Activated naive CD8-positive, alpha-beta T cell treated with anti-CD3 and anti-CD28 coated beads, Interleukin-2, amount 50 U/mL, for 24 hours (primary cell): ENCODE data around the gene CUTC.

Experiments
- ATAC-seq: fragments of 150-1000 bp; cut with Tn5 transposase; one replicate; pipeline ENCODE4 v1.10.0; 2021
- DNase-seq: peaks from one replicate; pipeline ENCODE4 v3.0.0; 2021
- H3K27ac Mint-ChIP-seq: one replicate; pipeline ENCODE4 v1.8.0; 2021; ENCODE audit warnings: mild to moderate bottlenecking, mixed read lengths
- H3K27me3 Mint-ChIP-seq: one replicate; pipeline ENCODE4 v1.8.0; 2021; ENCODE audit warnings: mixed read lengths
- H3K36me3 Mint-ChIP-seq: one replicate; pipeline ENCODE4 v1.8.0; 2021; ENCODE audit warnings: low read depth, mixed read lengths
- H3K4me1 Mint-ChIP-seq: one replicate; pipeline ENCODE4 v1.8.0; 2021; ENCODE audit warnings: mixed read lengths
- H3K4me3 Mint-ChIP-seq: one replicate; pipeline ENCODE4 v1.8.0; 2021; ENCODE audit warnings: mild to moderate bottlenecking, moderate library complexity, mixed read lengths
- H3K9me3 Mint-ChIP-seq: one replicate; pipeline ENCODE4 v1.8.0; 2021; ENCODE audit warnings: mixed read lengths

Gene CUTC

DNA sequence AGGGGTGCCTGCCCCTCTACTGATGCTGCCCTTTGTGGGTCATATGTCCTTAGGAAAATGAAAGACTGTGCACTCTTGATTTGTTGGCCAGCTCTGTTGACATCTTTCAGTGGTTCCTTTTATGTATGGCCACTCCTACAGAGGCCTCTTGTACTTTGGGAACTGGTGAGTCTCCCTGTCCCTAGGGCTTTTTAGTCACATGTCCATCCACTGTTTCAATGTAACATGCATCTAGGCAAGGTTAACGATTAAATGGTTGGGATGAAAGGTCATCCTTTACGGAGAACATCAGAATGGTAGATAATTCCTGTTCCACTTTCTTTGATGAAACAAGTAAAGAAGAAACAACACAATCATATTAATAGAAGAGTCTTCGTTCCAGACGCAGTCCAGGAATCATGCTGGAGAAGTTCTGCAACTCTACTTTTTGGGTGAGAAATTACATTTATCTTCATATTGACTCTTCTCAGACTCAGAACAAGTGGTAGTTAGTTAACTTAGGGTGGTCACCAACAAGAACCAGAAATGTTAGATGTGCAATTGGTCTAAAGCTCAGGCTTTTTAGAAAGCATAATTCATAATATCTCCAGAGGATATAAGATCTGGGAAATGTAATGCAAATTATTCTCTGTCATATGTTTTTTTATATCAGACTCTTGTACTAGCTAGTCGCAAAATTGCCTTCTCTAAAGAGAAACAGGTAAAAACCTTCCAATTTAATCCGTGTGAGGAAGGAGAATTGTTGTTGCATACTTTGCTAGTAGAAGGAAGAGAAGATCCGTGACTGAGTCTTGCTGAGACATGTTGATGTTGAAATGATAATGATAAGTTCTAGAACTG is 50.6 kb downstream of the CUTC start, which contains the start of gene ABCC2:
ABCC2 (plus strand) TSS at position 194 of the 840 bp plus-strand sequence; CDS start at position 399, 205 bp downstream.
- Mint-ChIP-seq H3K27ac (no peak within 1 kb of the TSS), H3K4me3 (no peak within 1 kb of the TSS), H3K9me3 (no peaks in the 10 kb centered on the region), H3K4me1 (peaks cover 7% of the 10 kb centered on the region), H3K27me3 (no peaks in the 10 kb centered on the region), H3K36me3 (peaks cover 3% of the 10 kb centered on the region)
- DNase-seq: no peak
- no peak for ATAC-seq

DNA sequence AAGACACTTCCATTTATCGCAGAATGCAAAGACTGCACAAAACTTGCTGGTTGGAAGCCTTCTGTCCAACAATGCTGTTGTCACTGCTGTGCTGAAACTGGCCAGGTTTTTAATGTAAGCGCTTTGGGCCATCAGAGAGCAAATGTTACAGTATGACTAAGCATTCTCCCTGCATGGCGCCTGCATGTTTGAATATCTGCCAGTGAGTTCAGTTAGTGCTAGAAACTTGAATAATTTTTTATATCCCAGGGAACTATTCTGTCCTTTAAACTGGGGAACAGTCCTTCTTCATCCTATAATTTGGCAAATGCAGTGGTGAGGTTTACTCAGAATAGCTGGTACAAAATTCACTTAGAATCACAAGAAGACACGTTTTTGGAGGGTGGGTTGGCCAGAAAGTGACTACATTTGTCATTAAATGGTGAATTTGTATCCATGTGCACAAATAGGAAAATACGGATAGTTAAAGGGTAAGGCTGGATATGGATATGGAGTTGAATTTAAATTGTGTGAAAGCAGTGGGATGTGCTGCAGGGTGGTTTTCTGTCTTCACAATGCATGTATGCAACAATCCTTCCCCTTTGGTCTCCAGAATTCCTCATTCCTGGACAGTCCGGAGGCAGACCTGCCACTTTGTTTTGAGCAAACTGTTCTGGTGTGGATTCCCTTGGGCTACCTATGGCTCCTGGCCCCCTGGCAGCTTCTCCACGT is 52.1 kb downstream of the CUTC start:
- Mint-ChIP-seq H3K36me3 (peaks cover 3% of the 10 kb centered on the region), H3K27me3 (no peaks in the 10 kb centered on the region), H3K4me1 (peaks cover 6% of the 10 kb centered on the region), H3K9me3 (no peaks in the 10 kb centered on the region), H3K27ac (no peak overlapping the region), H3K4me3 (no peak overlapping the region)
- DNase-seq (no peak), ATAC-seq (no peak)

DNA sequence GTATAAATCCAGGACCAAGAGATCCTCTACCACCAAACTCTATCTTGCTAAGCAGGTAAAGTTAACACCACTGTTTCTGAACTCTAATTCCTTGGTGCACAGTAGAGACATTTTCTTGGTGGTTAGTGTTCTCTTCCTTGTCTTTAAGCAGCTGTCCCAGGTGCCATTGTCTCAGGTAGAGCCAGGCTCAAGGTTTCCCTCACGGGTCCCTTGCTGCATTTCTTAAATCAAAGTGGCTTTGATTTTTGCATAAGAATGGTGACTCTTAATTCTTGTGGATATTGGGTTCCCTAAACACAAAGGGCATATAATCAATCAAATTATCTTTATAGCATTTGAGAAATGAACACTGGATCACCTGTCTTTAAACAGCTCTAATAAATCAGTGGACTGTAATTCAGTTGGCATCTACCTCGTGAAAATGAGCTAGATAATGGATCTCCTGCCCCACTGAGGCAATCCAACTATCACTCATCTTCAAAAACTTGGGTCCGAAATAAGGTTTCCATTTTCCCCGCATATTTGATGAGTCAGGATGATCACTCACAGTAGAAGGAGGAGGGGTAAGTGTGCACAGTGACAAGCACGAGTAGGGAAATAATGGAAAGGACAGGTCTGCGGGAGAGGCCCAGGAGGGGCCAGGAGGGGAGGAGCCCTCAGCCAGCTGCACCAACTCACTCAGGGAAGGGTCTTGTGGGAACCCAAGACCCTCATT is 52.9 kb downstream of the CUTC start:
- ATAC-seq: no peak
- peaks cover 3% of the 10 kb centered on the region for H3K36me3 Mint-ChIP-seq

DNA sequence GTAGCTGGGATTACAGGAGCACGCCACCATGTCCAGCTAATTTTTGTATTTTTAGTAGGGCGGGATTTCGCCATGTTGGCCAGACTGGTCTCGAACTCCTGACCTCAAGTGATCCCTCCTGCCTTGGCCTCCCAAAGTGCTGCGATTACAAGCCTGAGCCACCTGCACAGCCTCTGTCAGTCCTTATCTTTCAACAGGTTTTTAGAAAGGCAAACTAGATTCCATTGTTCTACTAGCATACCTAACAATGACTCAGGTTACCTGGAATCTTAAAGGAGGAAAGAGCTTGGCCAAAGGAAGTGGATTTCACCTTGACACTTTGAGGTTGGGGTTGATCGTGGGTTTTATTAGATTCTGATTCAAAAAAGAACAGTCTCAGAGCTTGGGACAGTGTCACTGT is 53.6 kb downstream of the CUTC start:
- no peak for ATAC-seq
- no peaks in the 10 kb centered on the region for H3K27me3 Mint-ChIP-seq
- no peak for DNase-seq
- H3K4me1 Mint-ChIP-seq: no peaks in the 10 kb centered on the region
- no peak overlapping the region for H3K27ac Mint-ChIP-seq
- peaks cover 3% of the 10 kb centered on the region for H3K36me3 Mint-ChIP-seq
- no peaks in the 10 kb centered on the region for H3K9me3 Mint-ChIP-seq
- H3K4me3 Mint-ChIP-seq: no peak overlapping the region

More for the DNA sequence above, 52.9 kb downstream of the CUTC start:
- Mint-ChIP-seq H3K4me3 (no peak overlapping the region), H3K9me3 (no peaks in the 10 kb centered on the region), H3K4me1 (no peaks in the 10 kb centered on the region), H3K27me3 (no peaks in the 10 kb centered on the region), H3K27ac (no peak overlapping the region)
- no peak for DNase-seq

DNA sequence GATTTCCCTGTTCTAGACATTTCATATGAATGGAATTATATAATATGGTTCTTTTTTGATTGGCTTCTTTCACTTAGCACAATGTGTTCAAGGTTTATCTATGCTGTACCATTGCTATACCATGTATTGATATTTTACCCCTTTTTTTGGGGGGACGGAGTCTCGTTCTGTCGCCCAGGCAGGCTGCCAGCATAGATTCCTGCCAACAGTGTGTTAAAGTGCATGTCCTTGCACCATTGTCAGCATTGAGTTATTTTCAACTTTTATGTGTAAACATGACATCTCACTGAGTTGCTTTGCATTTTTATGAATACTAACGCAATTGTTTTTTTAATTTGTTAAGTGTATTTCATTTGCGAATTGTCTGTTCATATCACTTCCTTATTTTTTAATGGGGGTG is 55.3 kb downstream of the CUTC start:
- Mint-ChIP-seq H3K9me3 (no peaks in the 10 kb centered on the region), H3K27me3 (no peaks in the 10 kb centered on the region), H3K36me3 (peaks cover 3% of the 10 kb centered on the region), H3K4me1 (no peaks in the 10 kb centered on the region), H3K4me3 (no peak overlapping the region), H3K27ac (no peak overlapping the region)
- ATAC-seq (no peak), DNase-seq (no peak)

DNA sequence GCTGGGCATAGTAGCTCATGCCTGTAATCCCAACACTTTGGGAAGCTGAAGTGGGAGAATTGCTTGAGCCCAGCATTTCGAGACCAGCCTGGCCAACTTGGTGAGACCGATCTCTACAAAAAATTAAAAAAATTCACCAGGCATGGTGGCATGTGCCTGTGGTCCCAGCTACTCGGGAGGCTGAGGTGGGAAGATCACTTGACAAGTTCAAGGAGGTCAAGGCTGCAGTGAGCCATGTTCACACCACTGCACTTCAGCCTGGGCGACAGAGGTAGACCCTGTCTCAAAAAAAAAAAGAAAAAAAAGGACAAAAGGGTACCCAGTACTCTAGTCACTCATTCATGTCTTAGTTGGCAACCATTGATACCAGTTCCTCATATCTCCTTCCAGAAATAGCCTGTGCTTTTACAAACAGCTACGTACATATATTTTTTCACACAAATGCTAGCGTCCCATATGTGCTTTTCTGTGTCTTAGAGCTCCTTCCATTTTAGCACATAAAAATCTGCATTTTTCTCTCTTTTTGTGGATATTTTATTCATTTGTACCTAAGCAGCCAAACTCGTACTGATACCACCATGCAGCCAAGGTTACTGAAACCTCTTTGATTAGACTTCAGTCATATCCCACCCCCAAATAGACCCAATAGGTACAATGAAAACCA is 55.9 kb downstream of the CUTC start:
- H3K27me3 Mint-ChIP-seq: no peaks in the 10 kb centered on the region
- ATAC-seq (no peak), DNase-seq (no peak)
- no peaks in the 10 kb centered on the region for H3K4me1 Mint-ChIP-seq
- no peak overlapping the region for H3K27ac Mint-ChIP-seq
- no peaks in the 10 kb centered on the region for H3K9me3 Mint-ChIP-seq
- H3K4me3 Mint-ChIP-seq: no peak overlapping the region
- peaks cover 3% of the 10 kb centered on the region for H3K36me3 Mint-ChIP-seq

DNA sequence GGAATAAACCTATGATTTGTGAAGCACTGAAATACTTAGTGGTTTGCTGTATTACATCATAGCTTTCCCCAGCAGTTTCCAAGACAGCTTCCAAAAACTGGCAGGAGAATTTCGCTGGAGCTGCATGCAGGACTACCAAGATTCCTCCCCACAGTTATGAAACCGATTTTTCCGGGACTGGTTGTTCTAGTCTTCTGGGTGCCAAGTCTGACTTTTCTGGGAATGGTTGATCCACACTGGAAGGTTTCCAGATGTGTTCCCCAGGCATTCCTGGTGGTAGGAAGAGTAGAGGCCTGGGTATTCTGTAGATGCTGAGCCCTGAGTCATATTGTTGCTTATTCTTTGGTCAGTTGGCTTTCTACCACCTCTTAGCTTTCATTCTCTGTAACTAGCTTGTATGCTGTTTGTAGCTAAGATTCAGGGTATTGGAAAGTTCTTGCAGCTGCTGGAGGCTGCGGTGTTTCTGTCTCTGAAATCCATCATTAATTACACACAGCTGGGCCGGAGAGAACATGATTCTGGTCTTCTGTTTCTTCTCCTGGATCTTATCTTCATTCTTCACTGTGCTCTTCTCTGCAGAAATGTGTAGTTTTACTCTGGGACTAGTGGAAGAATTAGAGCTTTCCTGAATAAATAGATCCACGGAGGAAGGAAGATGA is 56.7 kb downstream of the CUTC start:
- ATAC-seq: no peak
- no peak for DNase-seq
- H3K9me3 Mint-ChIP-seq: no peaks in the 10 kb centered on the region
- no peaks in the 10 kb centered on the region for H3K4me1 Mint-ChIP-seq
- H3K4me3 Mint-ChIP-seq: no peak overlapping the region
- no peak overlapping the region for H3K27ac Mint-ChIP-seq
- no peaks in the 10 kb centered on the region for H3K27me3 Mint-ChIP-seq
- peaks cover 3% of the 10 kb centered on the region for H3K36me3 Mint-ChIP-seq

DNA sequence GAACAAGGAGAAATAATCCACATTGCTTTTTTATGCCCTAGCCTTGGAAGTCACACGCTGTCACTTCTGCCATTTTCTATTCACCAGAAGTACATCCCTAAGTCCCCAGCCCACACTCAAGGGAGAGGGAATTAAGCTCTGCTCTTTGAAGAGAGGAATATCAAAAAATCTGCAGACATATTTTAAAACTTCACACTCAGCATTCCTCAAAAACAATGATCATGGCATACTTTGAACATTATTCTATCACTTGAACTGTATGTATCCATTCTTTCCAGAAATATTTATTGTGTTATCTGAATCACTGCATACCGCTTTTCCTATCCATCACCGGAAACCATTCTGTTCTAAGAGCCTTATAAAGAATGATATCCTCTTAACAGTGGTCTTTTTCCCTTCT is 59.8 kb downstream of the CUTC start:
- no peaks in the 10 kb centered on the region for H3K4me1 Mint-ChIP-seq
- ATAC-seq (no peak), DNase-seq (no peak)
- no peaks in the 10 kb centered on the region for H3K36me3 Mint-ChIP-seq
- H3K27me3 Mint-ChIP-seq: no peaks in the 10 kb centered on the region
- no peak overlapping the region for H3K27ac Mint-ChIP-seq
- H3K4me3 Mint-ChIP-seq: no peak overlapping the region
- no peaks in the 10 kb centered on the region for H3K9me3 Mint-ChIP-seq

DNA sequence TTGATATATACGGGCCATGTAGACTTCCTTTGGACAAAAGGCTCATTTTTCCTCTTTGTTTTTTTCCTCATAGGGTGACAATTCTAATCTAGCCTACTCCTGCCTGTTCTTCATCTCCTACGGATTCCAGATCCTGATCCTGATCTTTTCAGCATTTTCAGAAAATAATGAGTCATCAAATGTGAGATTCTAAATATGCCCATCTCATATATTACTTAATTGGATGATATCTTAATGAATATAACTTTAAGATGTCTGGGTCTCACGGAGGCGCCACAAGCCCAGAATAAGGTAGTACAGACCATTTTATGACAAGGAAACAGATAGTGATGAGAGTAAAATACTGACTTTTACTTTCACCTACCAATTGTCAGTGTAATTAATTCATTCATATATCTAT is 61.8 kb downstream of the CUTC start:
- Mint-ChIP-seq H3K36me3 (no peaks in the 10 kb centered on the region), H3K4me1 (no peaks in the 10 kb centered on the region), H3K9me3 (no peaks in the 10 kb centered on the region), H3K27ac (no peak overlapping the region), H3K27me3 (no peaks in the 10 kb centered on the region), H3K4me3 (no peak overlapping the region)
- no peak for ATAC-seq
- DNase-seq: no peak

DNA sequence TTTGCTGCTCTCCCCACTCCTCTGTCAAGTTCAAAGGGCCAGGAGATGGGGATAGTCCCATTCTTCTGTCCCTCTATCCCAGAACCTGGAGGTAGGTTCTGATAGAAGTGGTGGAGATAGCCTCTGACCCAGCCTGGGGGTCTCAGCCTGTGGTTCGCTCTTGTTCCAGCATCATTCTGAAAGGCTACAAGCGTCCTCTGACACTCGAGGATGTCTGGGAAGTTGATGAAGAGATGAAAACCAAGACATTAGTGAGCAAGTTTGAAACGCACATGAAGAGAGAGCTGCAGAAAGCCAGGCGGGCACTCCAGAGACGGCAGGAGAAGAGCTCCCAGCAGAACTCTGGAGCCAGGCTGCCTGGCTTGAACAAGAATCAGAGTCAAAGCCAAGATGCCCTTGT is 64.9 kb downstream of the CUTC start:
- H3K4me1 Mint-ChIP-seq: no peaks in the 10 kb centered on the region
- H3K4me3 Mint-ChIP-seq: no peak overlapping the region
- no peaks in the 10 kb centered on the region for H3K36me3 Mint-ChIP-seq
- no peak for DNase-seq
- H3K27me3 Mint-ChIP-seq: no peaks in the 10 kb centered on the region
- no peaks in the 10 kb centered on the region for H3K9me3 Mint-ChIP-seq
- no peak overlapping the region for H3K27ac Mint-ChIP-seq
- no peak for ATAC-seq

DNA sequence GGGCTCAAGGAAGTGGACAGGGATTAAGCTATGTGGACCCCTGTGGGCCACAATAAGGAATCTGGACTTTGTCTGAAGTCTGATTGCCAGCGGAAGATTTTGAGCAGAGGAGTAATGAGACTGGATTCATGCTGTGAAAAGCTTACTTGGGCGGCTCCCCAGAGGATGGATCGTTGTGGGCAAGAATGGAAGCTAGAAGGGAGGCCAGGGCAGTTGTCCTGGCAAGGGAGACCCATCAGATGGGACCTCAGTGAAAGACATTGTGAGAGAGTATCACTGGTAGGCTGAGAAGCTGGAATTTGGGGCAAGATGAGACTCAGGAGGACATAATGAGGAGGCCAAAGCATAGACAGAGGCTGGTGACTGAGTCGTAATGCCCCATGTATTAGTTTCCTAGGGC is 66.0 kb downstream of the CUTC start:
- DNase-seq (no peak), ATAC-seq (no peak)
- no peak overlapping the region for H3K4me3 Mint-ChIP-seq
- no peaks in the 10 kb centered on the region for H3K27me3 Mint-ChIP-seq
- no peaks in the 10 kb centered on the region for H3K4me1 Mint-ChIP-seq
- no peaks in the 10 kb centered on the region for H3K9me3 Mint-ChIP-seq
- no peaks in the 10 kb centered on the region for H3K36me3 Mint-ChIP-seq
- H3K27ac Mint-ChIP-seq: no peak overlapping the region

DNA sequence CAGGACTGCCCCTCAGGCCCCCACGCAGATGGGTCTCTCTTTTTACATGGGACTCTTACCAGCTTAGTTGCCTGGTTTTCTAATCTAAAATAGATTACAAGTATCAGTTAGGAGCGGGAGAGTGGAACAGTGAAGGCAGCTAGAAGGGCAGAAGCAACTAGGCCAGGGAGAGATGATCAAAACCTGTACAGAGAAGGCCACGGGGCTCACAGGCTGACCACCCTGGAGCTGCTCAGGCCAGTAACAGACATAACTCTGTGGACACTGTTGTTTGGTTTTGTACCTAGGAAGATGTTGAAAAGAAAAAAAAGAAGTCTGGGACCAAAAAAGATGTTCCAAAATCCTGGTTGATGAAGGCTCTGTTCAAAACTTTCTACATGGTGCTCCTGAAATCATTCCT is 66.9 kb downstream of the CUTC start:
- no peaks in the 10 kb centered on the region for H3K4me1 Mint-ChIP-seq
- DNase-seq (no peak), ATAC-seq (no peak)
- no peak overlapping the region for H3K4me3 Mint-ChIP-seq
- H3K36me3 Mint-ChIP-seq: no peaks in the 10 kb centered on the region
- no peaks in the 10 kb centered on the region for H3K9me3 Mint-ChIP-seq
- H3K27me3 Mint-ChIP-seq: no peaks in the 10 kb centered on the region
- H3K27ac Mint-ChIP-seq: no peak overlapping the region

DNA sequence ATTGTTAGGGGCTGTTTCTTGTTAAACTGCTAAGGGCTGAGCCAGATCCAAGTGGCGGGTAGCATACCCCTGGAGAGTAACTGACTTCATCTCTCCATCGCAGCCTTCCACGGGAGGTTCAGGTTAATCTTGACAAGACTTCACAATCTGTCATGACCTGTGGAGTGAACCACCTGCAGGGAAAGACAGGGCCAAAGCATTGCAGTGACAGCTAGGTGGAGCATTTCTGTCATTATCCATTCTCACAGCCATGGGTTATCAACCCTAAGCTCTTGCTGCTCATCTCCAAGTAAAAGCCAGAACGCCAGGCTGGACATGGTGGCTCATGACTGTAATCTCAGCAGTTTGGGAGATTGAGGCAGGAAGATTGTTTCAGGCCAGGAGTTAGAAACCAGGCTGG is 67.6 kb downstream of the CUTC start:
- no peaks in the 10 kb centered on the region for H3K4me1 Mint-ChIP-seq
- H3K36me3 Mint-ChIP-seq: no peaks in the 10 kb centered on the region
- H3K27ac Mint-ChIP-seq: no peak overlapping the region
- no peak for DNase-seq
- no peak overlapping the region for H3K4me3 Mint-ChIP-seq
- H3K9me3 Mint-ChIP-seq: no peaks in the 10 kb centered on the region
- H3K27me3 Mint-ChIP-seq: no peaks in the 10 kb centered on the region
- no peak for ATAC-seq

DNA sequence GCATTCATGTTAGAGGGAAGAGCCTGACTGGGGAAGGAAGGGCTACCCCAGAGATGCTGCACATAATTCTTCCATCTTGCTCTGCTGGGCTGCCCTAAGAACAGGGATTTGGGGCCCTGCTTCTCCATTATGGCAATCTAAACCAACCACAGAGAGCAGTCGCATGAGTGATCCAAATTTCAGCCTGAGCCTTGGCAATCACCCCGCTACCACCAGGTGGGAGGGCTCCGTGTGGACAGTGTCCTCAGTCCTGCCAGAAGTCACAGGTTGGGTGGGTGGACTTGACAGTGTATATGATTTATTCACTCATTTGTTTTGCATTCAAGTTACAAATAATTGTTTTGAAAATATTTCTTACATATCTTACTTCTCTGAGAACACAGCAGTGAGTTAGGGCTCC is 72.4 kb downstream of the CUTC start:
- Mint-ChIP-seq H3K4me3 (no peak overlapping the region), H3K4me1 (no peaks in the 10 kb centered on the region), H3K9me3 (no peaks in the 10 kb centered on the region), H3K27me3 (no peaks in the 10 kb centered on the region), H3K36me3 (no peaks in the 10 kb centered on the region), H3K27ac (no peak overlapping the region)
- no peak for ATAC-seq
- DNase-seq: no peak
